Measurements from ENCODE around the gene TWSG1.
"Not testable (repeated sequence)": the region's sequence is repeated elsewhere in the genome, so short reads cannot be mapped to it uniquely, and the experiment has no call there.

The TWSG1 gene

DNA sequence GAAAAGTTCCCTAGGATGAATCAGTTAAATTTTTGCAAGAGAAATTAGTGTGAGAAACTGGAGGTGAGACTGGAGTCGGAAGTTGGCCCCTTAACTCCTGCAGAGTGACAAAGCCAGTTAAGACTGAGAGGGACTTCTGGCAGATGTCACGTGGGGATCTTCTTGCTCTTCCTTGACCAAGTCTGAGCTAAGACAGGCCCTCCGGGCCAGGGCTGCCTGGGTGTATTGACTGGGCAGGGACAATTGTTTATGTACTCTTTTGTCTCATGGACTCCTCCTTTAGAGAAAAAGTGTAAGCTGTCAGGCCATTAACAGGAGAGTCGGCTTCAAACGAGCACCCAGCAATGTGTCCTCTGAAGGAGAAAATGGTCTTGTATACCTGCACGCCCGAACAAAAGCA lies 92.2 kb downstream of the TWSG1 start:
- DNase-seq = no peak

DNA sequence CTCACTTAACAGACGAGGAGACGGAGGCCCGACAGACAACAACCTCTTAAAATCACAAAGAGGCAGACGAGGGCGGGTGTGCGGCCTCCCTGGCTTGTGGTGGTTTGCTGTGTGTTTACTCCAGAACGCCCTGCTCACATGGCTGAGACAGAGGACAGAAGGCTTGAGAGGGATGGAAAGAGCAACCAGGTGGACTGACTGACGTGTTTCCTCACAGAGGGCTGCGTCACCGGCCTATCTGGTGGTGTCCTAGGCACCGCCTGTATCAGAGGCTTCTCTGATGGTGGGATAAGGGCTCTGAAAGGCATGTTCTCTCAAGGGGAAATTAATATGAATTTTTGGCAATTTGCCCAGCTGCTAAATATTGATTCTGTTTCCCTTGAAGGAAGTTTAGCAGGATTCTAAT lies 93.7 kb downstream of the TWSG1 start:
- DNase-seq = no peak

DNA sequence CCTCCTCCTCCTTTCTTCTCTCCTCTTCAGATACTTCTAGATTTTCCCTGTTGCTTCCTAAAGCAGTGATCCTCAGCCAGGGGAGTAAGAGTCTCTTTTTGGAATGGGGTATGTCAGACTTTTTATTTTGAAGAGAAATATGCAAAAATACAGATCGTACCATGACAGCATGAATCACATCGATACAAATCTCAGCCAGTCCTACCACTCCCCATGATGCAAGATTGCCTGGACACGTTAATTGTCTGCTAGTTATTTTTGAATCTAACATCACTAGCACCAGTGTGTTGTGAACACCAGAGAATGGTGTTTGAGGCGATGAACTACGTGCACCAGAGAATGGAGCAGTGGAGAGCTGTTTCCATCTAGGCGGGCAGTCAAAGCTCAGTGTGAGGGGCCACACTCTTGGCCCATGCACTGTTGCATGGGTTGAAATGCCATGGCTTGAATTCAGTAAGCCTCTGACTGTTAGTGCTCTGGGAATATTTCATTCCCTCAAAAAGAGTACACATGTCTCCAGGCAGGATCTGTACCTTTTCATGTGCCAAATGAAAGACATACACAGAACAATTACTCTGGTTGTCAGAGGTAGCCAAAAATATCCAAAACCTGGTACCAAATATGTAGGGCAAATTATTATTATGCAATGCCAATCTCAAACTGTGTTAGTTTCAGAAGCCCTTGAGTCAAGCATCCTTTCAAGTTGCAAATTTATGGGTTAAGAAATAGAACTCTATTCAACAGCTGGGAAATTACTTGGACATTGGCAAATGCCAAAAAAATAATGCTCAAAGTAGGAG lies 94.5 kb downstream of the TWSG1 start:
- no peak for DNase-seq

DNA sequence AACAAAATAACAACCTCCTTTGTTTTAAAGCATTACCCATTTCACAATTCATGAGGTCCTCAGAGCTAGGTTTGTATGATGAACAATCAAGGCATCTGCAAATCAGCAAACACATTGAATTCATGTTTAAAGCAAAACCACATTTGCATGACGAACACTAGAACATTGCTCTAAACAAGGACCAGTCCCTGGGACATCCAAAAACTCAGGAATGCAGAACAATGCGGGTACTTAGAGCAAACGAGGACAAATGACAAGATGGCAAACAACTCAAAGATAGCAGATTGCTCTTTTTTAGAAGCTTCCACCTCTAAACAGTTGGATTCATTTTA lies 95.1 kb downstream of the TWSG1 start:
- DNase-seq = peak; percentile 52

DNA sequence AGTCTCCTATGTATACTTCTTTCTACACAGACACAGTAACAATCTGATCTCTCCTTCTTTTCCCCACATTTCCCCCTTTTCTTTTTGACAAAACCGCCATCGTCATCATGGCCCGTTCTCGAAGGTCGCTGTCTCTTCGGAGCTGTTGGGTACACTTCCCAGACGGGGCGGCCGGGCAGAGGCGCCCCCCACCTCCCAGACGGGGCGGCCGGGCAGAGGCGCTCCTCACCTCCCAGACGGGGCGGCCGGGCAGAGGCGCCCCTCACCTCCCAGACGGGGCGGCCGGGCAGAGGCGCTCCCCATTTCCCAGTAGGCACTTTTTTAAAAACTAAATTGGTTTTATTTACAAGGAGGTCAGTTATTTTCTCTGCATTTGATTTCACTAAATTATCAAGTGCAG lies 95.7 kb downstream of the TWSG1 start:
- DNase-seq = not testable (repeated sequence)

DNA sequence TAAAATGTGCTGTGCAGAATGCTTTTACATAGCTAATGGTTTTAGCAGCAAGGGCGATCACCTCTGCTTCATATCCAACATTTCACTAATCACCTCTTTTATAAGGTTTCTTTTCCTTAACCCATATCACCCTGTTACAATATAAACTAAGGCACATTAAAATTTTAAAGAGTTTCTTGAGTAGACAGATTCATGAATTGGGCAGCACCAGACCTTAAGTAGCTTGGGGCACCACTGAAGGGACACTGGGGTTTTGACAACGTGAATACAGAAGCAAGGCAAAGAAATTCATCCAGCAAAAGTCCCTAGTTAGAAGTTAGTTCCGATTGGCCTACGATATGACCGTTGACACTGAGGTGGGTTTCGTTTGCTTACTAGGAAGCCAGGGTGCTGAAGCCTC lies 96.7 kb downstream of the TWSG1 start:
- no peak for DNase-seq

DNA sequence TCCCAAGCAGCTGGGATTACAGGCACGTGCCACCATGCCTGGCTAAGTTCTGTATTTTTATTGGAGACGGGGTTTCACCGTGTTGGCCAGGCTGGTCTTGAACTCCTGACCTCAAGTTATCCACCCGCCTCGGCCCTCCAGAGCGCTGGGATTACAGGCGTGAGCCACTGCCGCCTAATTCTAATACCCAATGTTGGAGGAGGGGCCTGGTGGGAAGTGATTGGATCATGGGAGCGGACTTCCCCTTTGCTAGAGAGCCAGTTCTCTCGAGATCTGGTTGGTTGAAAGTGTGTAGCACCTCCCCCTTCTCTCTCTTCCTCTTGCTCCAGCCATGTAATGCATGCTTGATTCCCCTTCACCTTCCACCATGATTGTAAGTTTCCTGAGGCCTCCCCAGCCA lies 98.5 kb downstream of the TWSG1 start:
- DNase-seq = not testable (repeated sequence)

DNA sequence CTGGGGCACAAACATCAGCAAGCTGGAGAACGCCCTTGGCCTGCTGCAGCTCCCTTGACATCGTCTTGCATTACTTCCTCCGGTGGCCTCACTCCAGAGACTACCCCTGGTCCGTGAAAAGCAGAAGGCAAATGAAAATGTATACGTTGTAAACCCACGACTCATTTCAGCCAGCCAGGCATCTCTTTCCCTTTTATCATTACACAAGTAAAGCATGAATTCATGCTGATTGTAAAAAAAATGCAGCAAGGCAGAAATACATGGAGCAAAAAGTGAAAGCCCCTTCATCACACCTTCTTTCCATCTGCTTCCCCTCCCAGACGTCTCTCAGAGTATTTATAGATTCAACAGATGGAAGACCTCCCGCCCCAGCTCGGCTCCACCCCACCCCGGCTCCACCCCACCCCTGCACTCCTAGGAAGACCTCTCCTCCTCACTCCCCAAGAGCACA lies 99.1 kb downstream of the TWSG1 start:
- peak; percentile 24 for DNase-seq

DNA sequence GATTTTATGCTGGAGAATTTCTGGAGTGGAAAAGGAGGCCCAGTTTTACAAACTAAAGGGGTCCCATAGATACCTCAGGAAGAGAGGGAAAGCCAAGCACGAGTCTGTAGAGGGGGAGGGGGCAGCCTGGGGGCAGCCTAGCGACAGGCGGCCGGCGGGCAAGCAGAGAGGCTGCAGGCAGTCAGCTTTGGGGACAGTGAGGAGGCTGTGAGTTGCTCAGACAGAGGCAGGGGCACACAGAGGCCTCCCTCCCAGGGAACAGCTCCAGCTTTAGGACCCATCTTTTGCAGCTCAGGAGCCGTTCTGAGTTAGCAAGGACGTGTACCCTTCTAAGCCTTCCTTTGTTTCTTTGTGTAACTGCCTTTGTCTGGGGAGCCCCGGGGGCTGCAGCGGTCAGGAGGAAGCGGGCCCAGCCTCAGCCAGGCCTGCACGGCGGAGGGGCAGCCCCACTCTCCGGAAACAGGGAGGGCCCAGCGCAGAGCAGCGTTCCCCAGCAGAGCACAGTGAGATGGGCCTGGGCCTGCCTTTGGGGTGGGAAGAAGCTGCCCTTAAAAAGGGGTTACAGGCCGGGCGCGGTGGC lies 99.6 kb downstream of the TWSG1 start:
- DNase-seq = no peak

DNA sequence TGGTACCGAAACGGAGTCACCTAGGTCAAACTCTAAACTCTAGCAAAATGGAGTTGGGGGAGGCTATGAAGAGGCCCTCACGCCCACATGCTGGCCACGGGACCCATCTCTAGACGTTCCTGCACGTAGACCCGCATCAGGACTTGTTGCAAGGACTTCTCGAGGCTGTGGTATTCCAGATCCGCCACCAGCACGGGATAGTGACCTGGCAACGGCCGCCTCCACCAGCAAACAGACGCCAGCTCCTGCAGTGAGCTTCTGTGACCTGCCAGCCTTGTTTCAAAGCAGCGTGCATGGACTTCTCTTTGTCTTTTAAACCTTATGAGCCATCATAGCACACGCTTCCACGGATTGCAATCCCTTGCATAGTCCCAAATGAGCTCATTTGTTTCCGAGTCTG lies 100.5 kb downstream of the TWSG1 start:
- peak; percentile 7 for DNase-seq

DNA sequence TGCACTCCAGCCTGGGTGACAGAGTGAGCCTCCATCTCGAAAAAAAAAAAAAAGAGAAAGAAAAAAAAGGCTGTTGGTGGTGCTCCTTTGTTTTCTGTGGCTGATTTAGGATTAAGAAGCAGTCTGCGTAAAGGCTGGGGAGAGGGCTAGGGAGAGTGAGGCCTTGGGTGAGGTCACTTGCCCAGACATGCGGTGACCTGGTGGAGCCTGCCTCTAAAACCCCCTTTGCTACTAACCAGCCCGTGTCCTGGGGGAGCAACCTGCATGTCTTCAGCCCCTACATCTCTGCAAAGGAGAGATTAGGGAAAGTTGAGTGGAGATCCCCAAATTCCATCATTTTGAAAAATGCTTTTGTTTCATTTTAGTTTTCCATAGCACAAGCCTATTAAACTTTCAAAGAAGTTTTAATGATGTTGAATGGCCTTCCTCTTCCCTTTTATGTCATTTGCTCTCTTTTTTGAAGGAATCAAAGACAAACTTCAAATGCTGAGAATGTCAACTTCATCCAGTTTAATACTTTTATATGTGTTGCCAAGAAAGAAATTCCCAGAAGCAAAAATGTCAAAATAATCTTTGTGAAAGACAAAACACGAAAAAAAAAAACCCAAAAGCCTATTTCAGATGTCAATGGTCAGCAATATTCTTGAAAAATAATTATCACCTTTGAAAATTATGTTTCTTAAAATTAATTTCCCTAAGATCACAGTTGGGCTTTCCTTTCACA lies 101.8 kb downstream of the TWSG1 start:
- DNase-seq = no peak

DNA sequence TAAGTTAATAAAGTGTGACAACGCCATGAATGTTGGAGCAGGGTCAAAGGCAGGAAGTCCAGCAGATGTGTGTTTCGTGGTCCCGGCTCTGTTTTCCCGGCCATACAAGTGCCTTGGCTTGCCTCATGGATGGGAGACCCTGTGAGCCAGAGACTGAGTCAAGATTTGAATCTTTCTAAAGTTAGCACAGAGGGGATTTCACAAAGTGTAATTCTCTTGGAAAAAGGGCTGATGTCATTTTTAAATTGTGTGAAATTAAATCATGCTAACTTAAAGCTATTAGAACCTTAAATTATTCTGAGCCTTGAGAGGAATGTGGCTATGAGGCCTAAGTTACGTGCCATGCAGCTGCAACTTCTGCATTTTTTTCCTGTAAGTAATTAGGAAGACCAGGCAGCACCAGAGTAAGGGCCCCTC lies 102.5 kb downstream of the TWSG1 start:
- DNase-seq = peak; percentile 83

DNA sequence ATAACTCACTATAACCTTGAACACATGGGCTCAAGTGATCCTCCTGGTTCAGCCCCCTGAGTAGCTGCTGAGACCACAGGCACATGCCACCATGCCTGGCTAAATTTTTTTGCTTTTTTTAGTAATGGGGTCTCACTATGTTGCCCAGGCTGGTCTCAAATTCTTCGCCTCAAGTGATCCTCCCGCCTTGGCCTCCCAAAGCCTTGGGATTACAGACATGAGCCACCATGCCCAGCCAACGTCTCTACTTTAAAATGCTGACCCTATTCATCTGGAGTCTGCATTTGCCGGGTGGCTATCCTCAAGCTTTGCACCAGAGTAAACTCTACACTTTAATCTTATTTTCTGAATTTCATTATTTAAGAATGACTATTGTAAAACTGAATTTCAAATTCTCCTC lies 103.1 kb downstream of the TWSG1 start:
- no peak for DNase-seq

DNA sequence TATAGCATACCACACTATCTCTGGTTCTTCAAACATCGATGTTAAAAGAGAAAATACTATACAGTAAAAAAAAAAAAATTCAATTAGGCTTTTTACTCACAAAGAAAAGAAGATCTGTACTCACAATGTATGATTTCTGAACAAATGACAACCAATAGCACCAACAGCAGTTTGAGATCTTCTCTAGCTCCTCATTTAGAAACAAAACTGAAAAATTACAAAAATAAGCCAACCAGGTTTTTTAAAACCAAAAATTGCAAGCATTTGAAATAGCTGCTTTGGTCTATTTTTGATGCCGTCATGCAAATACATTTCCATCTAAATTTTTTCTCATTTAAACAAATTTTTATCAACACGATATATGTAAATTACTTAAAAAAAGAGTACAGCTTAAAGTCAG lies 106.5 kb downstream of the TWSG1 start:
- no peak for DNase-seq

DNA sequence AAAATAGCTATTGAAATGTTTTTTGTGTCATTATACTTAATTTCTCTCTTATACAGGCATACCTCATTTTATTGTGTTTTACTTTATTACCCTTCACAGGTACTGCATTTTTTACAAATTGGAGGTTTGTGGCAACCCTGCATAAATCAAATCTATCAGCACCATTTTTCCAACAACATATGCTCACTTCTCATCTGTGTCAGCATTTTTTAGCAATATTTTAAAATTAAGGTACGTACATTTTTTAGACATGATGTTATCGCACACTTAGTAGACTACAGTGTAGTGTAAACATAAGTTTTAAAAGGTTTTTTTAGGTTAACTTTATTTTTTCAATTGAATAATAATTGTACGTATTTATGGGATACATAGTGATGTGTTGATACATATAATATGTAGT lies 110.0 kb downstream of the TWSG1 start:
- no peak for DNase-seq

DNA sequence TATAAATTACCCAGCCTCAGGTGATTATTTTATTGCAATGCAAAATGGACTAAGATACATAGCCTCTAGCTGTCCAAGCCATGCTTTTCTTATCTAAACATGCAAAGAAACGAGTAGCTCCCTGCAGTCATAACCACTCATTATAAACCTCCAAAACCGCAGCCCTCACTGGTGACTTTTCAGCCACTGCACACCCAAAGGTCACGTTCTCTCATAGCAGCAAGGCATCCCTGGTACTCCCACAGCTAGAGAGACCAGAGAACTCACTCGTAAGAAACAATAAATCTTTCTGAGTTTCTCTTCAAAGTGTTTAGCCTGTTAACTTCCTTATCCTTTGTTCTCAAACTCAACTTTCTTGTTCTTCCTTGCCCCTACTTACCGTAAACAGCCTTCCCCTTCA lies 112.3 kb downstream of the TWSG1 start:
- no peak for DNase-seq

DNA sequence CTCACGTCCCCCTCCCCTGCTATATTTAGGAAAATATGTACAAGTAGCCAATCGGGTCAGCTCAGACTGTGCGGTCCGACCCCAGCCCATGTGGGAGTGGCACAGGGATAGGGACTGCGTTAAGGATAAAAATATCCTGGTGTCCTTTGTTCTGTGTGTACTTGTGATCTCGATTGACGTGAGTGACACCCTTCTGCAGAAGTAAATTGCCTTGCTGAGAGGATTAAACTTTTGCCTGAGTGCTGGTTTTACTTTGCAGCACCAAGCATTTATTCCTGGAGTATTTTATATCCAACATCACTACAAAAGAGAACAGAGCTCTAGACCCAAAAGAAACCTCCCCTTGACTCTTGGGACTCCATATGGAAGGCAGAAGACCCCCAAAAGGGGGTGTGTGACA lies 112.8 kb downstream of the TWSG1 start:
- no peak for DNase-seq

DNA sequence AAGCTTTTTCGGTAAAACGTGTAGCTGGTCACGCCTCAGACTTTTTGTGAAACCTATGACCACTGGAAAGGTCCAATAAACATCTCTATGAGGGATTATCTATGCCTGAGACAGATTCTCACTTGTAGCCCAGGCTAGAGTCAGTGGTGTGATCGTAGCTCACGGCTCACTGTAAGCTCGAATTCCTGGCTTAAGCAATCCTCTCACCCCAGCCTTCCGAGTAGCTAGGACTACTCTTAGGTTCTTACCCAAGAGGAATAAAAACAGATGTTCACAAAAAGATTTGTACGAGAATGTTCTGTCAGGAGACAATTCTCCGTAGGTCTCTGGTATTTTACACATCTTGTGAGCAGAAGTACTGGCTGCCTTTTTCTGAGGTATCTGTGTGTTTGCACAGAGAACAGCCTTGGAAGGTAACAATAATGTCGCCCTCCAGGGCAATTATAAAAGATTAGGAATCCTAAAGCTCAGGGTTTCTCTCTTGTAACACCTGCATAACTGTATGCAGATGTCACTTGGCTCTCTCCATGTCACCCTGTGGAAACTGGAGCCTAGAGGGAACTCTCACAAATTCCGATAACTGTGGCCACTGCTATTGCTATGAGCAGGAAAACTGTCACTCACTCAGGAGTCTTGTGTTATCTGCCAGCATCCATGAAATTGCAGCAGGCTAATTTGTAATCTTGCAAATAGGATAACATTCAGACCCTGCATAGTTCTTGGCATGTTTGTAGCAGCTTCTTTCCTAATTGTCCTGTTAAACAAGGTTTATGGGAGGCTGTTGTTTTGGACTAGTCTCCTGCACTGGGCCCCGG lies 115.2 kb downstream of the TWSG1 start:
- no peak for DNase-seq

DNA sequence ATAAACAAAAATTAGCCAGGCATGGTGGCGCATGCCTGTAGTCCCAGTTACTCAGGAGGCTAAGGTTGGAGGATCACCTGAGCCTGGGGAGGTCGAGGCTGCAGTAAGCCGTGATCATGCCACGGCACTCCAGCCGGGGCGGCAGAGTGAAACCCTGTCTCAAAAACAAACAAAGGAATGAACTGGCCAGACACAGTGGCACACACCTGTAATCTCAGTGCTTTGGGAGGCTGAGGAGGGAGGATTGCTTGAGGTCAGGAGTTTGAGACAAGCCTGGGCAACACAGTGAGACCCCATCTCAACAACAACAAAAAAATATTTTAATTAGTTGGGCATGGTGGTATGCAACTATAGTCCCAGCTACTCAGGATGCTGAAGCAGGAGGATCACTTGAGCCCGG lies 116.3 kb downstream of the TWSG1 start:
- not testable (repeated sequence) for DNase-seq

Data from fibroblast of skin of scalp (primary cell).